SK-N-SH treated with all-trans-retinoic acid at 6 μM for 48 hours (cell line): ENCODE data around the gene MAP3K12.

ENCODE experiments used
- CREB5 ChIP-seq: fragments of 250-450 bp; sonication (Bioruptor Pico); IDR thresholded peaks from 2 replicates; pipeline ENCODE4 v1.5.1; 2020; ENCODE audit warnings: low read depth, mild to moderate bottlenecking, moderate library complexity
- CSDC2 ChIP-seq: fragments of 250-450 bp; sonication (Bioruptor Pico); IDR thresholded peaks from 2 replicates; pipeline ENCODE4 v1.5.0; 2020; ENCODE audit warnings: mild to moderate bottlenecking, moderate library complexity
- CSRNP3 ChIP-seq: fragments of 250-450 bp; sonication (Bioruptor Pico); IDR thresholded peaks from 2 replicates; pipeline ENCODE4 v1.5.1; 2021; ENCODE audit warnings: mild to moderate bottlenecking, moderate library complexity
- PATZ1 ChIP-seq: fragments of 250-450 bp; sonication (Bioruptor Pico); IDR thresholded peaks from 2 replicates; pipeline ENCODE4 v1.8.0; 2020; ENCODE audit warnings: mild to moderate bottlenecking, moderate library complexity, borderline replicate concordance
- POU6F1 ChIP-seq: fragments of 250-450 bp; sonication (Bioruptor Pico); IDR thresholded peaks from 2 replicates; pipeline ENCODE4 v1.8.0; 2021; ENCODE audit warnings: low read depth, mild to moderate bottlenecking, moderate library complexity, borderline replicate concordance
- RARB ChIP-seq: fragments of 250-450 bp; sonication (Bioruptor Pico); IDR thresholded peaks from 2 replicates; pipeline ENCODE4 v1.8.0; 2021; ENCODE audit warnings: mild to moderate bottlenecking, moderate library complexity
- SNAI2 ChIP-seq: fragments of 250-450 bp; sonication (Bioruptor Pico); IDR thresholded peaks from 2 replicates; pipeline ENCODE4 v1.5.0; 2020; ENCODE audit warnings: mild to moderate bottlenecking, moderate library complexity
- TSHZ2 ChIP-seq: fragments of 250-450 bp; sonication (Bioruptor Pico); IDR thresholded peaks from 2 replicates; pipeline ENCODE4 v1.5.0; 2020; ENCODE audit warnings: mild to moderate bottlenecking, moderate library complexity
- ZNF565 ChIP-seq: fragments of 450-650 bp; formaldehyde crosslinking; conservative IDR thresholded peaks from 2 replicates; pipeline ENCODE4 v1.5.0; 2020; ENCODE audit warnings: low read depth, mild to moderate bottlenecking, moderate library complexity
- ZNF70 ChIP-seq: fragments of 450-650 bp; formaldehyde crosslinking; IDR thresholded peaks from 2 replicates; pipeline ENCODE4 v1.5.0; 2020; ENCODE audit warnings: mild to moderate bottlenecking, moderate library complexity
- ZNF8 ChIP-seq: fragments of 450-650 bp; formaldehyde crosslinking; IDR thresholded peaks from 2 replicates; pipeline ENCODE4 v1.5.0; 2020; ENCODE audit warnings: mild to moderate bottlenecking, moderate library complexity

- TF ChIP-seq ZNF8, result no peak
- TF ChIP-seq CSDC2 (CRISPR knock-in tag), result no peak
- TF ChIP-seq CREB5 (CRISPR knock-in tag), result no peak
- TF ChIP-seq ZNF70 (CRISPR knock-in tag), result no peak
- no peak for TF ChIP-seq PATZ1 (CRISPR knock-in tag)
- TF ChIP-seq SNAI2 (CRISPR knock-in tag), result no peak
- no peak for TF ChIP-seq ZNF565 (CRISPR knock-in tag)
- TF ChIP-seq TSHZ2 (CRISPR knock-in tag), result no peak
- no peak for TF ChIP-seq POU6F1 (CRISPR knock-in tag)
- no peak for TF ChIP-seq CSRNP3
- no peak for TF ChIP-seq RARB (CRISPR knock-in tag)
Measured at GRCh38 chr12:53523131-53523530, 23.9 kb upstream of the MAP3K12 start.
